Heart left ventricle (tissue), 16 donors: ENCODE results near the gene CCL7. TPM values are rescaled to one million over a fixed set of nuclear protein-coding genes. Genes with fewer than 3 reads are reported as not detected.

Experiments
- ATAC-seq, 4 donors: fragments of 200-7000 bp; cut with Tn5 transposase; one replicate each; pipeline ENCODE4 v1.9.1; 2020 to 2022; ENCODE audit warnings: moderate library complexity in 4 of 4, mild to moderate bottlenecking in 3 of 4, moderate number of reproducible peaks in 1 of 4
- DNase-seq, 5 donors: peaks; one replicate each; pipeline ENCODE4 v3.0.0-alpha.2; 2020
- H3K27ac ChIP-seq, 12 donors: fragments of 200-600 bp; sonication (generic) in 4 of 12; one replicate each; pipeline versions ENCODE4 v1.5.0 to v1.8.0; 2016 to 2022; ENCODE audit warnings: mild to moderate bottlenecking in 2 of 12
- H3K27me3 ChIP-seq, 9 donors: fragments of 200-600 bp; sonication (generic) in 2 of 9; one replicate each; pipeline versions ENCODE4 v1.5.1 to v1.8.0; 2016 to 2022; ENCODE audit warnings: mild to moderate bottlenecking in 3 of 9
- H3K36me3 ChIP-seq, 9 donors: fragments of 200-600 bp; sonication (generic) in 2 of 9; one replicate each; pipeline versions ENCODE4 v1.5.0 to v1.8.0; 2018 to 2022; ENCODE audit warnings: mild to moderate bottlenecking in 2 of 9
- H3K4me1 ChIP-seq, 12 donors: fragments of 200-600 bp; sonication (generic) in 4 of 12; one replicate each; pipeline versions ENCODE4 v1.5.0 to v1.8.0; 2016 to 2022; ENCODE audit warnings: mild to moderate bottlenecking in 3 of 12
- H3K4me3 ChIP-seq, 12 donors: fragments of 200-600 bp; sonication (generic) in 4 of 12; one replicate each; pipeline versions ENCODE4 v1.5.0 to v1.8.0; 2017 to 2022; ENCODE audit warnings: mild to moderate bottlenecking in 9 of 12, moderate library complexity in 4 of 12
- H3K9me3 ChIP-seq, 12 donors: fragments of 200-600 bp; sonication (generic) in 4 of 12; one replicate each; pipeline versions ENCODE4 v1.5.0 to v1.8.0; 2016 to 2022; ENCODE audit warnings: mild to moderate bottlenecking in 1 of 12
- POLR2A ChIP-seq, 2 donors: fragments of 450-650 bp; IDR thresholded peaks; one replicate each; pipeline ENCODE4 v1.6.1; 2017; ENCODE audit warnings: antibody characterized with exemption in 2 of 2, mild to moderate bottlenecking in 2 of 2, moderate library complexity in 2 of 2
- WGBS, 4 donors: extraction: QIAGEN DNeasy Blood & Tissue Kit in 2 of 4; methylation state at CpG; one replicate each; pipeline versions ENCODE4 v1.1.5 to v1.1.7; 2013 to 2018; 5-methylcytosine and 5-hydroxymethylcytosine counted together
- intact Hi-C, 10 donors: fragments of 100-400 bp; cut with DNase I; formaldehyde crosslinking; loops; one replicate each; pipeline versions ENCODE4 v1.11.1 to v1.14.2; 2022
- polyA plus RNA-seq, 2 donors: library from polyadenylated mRNA; stranded (reverse); fragments of 200-250 nt; gene quantifications; one replicate each; pipeline ENCODE4 v1.2.3, GENCODE V29; 2013
- total RNA-seq, 9 donors: library from RNA; depleted of rRNA in 2 of 9; stranded (reverse); fragments of >200 nt in 2 of 9; fragmentation: NEBNext Ultra II Directional in 3 of 9; extraction: Animal tissue kit (Norgen Biotek cat#: 25700) in 3 of 9; gene quantifications; one replicate each; pipeline versions ENCODE4 v1.1.0 to v1.2.4, GENCODE V29; 2016 to 2023
- TF ChIP-seq, protein P1 (sequence below), 12 donors: fragments of 200-600 bp; sonication (generic) in 4 of 12; IDR thresholded peaks; one replicate each; pipeline versions ENCODE4 v1.5.0 to v1.8.0; 2018 to 2022; ENCODE audit warnings: antibody characterized with exemption in 12 of 12, mild to moderate bottlenecking in 5 of 12
- donor health status: ischemic (EF 13 %, LVEDD 7.1; RV severe dilation, severe dysfunction).
- donor health status: healthy with polysubstance abuse.
- donor health status: DM: no; HTN: yes; CAD: no.
- donor health status: DM: no; HTN: no; CAD: no.
- donor health status: ischemic (EF 25% LVEDD 6.9; RV normal size, moderate dysfunction).
- donor health status: ischemic (EF 25% LVEDD 5.7; RV mildly dilated, moderate dysfunction).
- donor health status: healthy.
- donor health status: DM: yes; HTN: yes; CAD: no.
- donor health status: ischemic (EF 35%, LVEDD 5.7; RV mildly dilated, moderate dysfunction).
- donor health status: nonischemic (EF 11% LVEDD 7.7; RV severe dilation, severe dysfunction).
- donor health status: DM: yes; HTN: yes; CAD: no.
- donor health status: PGD.
- donor health status: ischemic (EF 29% LVEDD 5.4; RV normal size, mild dysfunction).
- donor health status: nonischemic (EF 23%, LVEDD 6.1; RV moderate dilation, normal function).

Gene CCL7
- total and polyA plus RNA-seq, 11 donors, result 0.36 to 3.4 TPM; not detected in 9

DNA sequence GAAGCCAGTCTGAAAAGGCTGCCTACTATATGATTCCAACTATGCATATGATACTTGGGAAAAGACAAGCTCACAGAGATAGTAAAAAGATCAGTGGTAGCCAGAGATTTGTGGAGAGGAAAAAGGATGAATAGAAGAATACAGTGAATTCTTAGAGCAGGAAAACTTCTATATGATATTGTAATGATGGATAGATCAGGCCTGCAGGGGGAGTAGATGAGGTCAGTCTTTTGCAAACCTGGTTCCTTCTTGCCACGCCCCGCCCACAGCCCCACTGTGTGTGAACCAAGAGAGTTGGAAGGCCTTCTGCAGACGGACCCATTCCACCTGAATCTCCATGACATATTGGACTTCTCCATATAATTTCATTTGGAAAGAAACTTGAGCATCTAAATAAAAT is 48.5 kb downstream of the CCL7 start:
- WGBS, 4 donors, result 64 to 81% (median 78%) methylated on average over 3 of the region's 3 CpGs
- H3K4me3 ChIP-seq, result no peak overlapping the region
- no peak for DNase-seq
- ATAC-seq, result no peak
- H3K9me3 ChIP-seq, result peaks cover 0 to 2% (median 0%) of the 10 kb centered on the region in 12 donors
- no peaks in the 10 kb centered on the region for H3K36me3 ChIP-seq
- intact Hi-C loops, result no loop called here
- peaks cover 0 to 49% (median 13%) of the 10 kb centered on the region in 12 donors for H3K4me1 ChIP-seq
- TF ChIP-seq POLR2A (IDR thresholded peaks at IDR 0.05), result no peak
- TF ChIP-seq, protein P1, sequence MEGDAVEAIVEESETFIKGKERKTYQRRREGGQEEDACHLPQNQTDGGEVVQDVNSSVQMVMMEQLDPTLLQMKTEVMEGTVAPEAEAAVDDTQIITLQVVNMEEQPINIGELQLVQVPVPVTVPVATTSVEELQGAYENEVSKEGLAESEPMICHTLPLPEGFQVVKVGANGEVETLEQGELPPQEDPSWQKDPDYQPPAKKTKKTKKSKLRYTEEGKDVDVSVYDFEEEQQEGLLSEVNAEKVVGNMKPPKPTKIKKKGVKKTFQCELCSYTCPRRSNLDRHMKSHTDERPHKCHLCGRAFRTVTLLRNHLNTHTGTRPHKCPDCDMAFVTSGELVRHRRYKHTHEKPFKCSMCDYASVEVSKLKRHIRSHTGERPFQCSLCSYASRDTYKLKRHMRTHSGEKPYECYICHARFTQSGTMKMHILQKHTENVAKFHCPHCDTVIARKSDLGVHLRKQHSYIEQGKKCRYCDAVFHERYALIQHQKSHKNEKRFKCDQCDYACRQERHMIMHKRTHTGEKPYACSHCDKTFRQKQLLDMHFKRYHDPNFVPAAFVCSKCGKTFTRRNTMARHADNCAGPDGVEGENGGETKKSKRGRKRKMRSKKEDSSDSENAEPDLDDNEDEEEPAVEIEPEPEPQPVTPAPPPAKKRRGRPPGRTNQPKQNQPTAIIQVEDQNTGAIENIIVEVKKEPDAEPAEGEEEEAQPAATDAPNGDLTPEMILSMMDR (IDR thresholded peaks at IDR 0.05), result peak in 1 of 12 donors; percentile 8
- no peaks in the 10 kb centered on the region for H3K27me3 ChIP-seq
- peak overlapping the region in 4 of 12 donors; percentile 5 to 86 (median 35) for H3K27ac ChIP-seq

DNA sequence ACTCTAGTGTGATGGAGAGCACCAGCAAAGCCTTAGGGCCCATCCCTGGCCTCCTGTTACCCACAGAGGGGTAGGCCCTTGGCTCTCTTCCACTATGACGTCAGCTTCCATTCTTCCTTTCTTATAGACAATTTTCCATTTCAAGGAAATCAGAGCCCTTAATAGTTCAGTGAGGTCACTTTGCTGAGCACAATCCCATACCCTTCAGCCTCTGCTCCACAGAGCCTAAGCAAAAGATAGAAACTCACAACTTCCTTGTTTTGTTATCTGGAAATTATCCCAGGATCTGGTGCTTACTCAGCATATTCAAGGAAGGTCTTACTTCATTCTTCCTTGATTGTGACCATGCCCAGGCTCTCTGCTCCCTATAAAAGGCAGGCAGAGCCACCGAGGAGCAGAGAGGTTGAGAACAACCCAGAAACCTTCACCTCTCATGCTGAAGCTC is 49.0 kb downstream of the CCL7 start, which contains the start of gene CCL8:
TSS of gene CCL8 (plus strand) at position 397 of the 445 bp plus-strand sequence. CDS start 67 bp downstream, outside the sequence.
- Histone ChIP-seq H3K36me3 (no peaks in the 10 kb centered on the region), H3K27me3 (no peaks in the 10 kb centered on the region), H3K9me3 (peaks cover 0 to 8% (median under 1%) of the 10 kb centered on the region in 12 donors), H3K4me3 (peak within 1 kb of the TSS in 2 of 12 donors; percentile 15 to 35), H3K27ac (peak within 1 kb of the TSS in 9 of 12 donors; percentile 5 to 86 (median 52)), H3K4me1 (peaks cover 0 to 43% (median 7%) of the 10 kb centered on the region in 12 donors)
- intact Hi-C loops, result no loop called here
- ATAC-seq (peak in 3 of 4 donors; percentile 48 to 84 (median 56)), DNase-seq (peak in 1 of 5 donors; percentile 44)
- TF ChIP-seq, protein P1 (IDR thresholded peaks at IDR 0.05), result no peak
- TF ChIP-seq POLR2A (IDR thresholded peaks at IDR 0.05), result no peak
- 41 to 48% (median 44%) methylated on average over 2 of the region's 2 CpGs for WGBS, 4 donors

Other genes with a start within 250 kb of the CCL7 start
- gene CCL2, start 14.9 kb upstream of the CCL7 start, total RNA-seq, result 100 to 1,000 TPM in 2 of 9 donors, 10 to 100 TPM in 7; 11.8 to 512 (median 43.9) TPM
- gene CCL2, start 14.9 kb upstream of the CCL7 start, polyA plus RNA-seq, result 10 to 100 TPM; 26.9 to 72.0 TPM
- gene CCL11, start 15.5 kb downstream of the CCL7 start, total RNA-seq, result 10 to 100 TPM in 3 of 9 donors, 1 to 10 TPM in 4, under 1 TPM in 2; 0.23 to 43.1 (median 2.4) TPM
- gene CCL11, start 15.5 kb downstream of the CCL7 start, polyA plus RNA-seq, result 1 to 10 TPM; 2.0 to 3.0 TPM
- 10 to 100 TPM in 1 of 9 donors, 1 to 10 TPM in 2, under 1 TPM in 2, not detected in 4; 0.81 to 44.3 (median 3.1) TPM for gene CCL8, start 49.2 kb downstream of the CCL7 start, total RNA-seq
- under 1 TPM in 1 of 2 donors, not detected in 1; 0.15 TPM for gene CCL8, start 49.2 kb downstream of the CCL7 start, polyA plus RNA-seq
- gene CCL13, start 86.3 kb downstream of the CCL7 start, total RNA-seq, result 10 to 100 TPM in 1 of 9 donors, 1 to 10 TPM in 3, under 1 TPM in 3, not detected in 2; 0.29 to 98.0 (median 1.2) TPM
- gene CCL13, start 86.3 kb downstream of the CCL7 start, polyA plus RNA-seq, result 1 to 10 TPM in 1 of 2 donors, under 1 TPM in 1; 0.36 to 1.1 TPM
- not detected for gene CCL1, start 93.0 kb downstream of the CCL7 start, total RNA-seq
- gene CCL1, start 93.0 kb downstream of the CCL7 start, polyA plus RNA-seq, result not detected